NCI-H345 treated with DMSO at 0.1 percent for 48 hours (cell line): ENCODE data around the gene CRACR2A.

Experiments used
- DNase-seq: peaks from one replicate; lab custom pipeline; 2025; ENCODE audit not compliant: unreplicated experiment; lab: John Stamatoyannopoulos, UW

Gene CRACR2A

DNA sequence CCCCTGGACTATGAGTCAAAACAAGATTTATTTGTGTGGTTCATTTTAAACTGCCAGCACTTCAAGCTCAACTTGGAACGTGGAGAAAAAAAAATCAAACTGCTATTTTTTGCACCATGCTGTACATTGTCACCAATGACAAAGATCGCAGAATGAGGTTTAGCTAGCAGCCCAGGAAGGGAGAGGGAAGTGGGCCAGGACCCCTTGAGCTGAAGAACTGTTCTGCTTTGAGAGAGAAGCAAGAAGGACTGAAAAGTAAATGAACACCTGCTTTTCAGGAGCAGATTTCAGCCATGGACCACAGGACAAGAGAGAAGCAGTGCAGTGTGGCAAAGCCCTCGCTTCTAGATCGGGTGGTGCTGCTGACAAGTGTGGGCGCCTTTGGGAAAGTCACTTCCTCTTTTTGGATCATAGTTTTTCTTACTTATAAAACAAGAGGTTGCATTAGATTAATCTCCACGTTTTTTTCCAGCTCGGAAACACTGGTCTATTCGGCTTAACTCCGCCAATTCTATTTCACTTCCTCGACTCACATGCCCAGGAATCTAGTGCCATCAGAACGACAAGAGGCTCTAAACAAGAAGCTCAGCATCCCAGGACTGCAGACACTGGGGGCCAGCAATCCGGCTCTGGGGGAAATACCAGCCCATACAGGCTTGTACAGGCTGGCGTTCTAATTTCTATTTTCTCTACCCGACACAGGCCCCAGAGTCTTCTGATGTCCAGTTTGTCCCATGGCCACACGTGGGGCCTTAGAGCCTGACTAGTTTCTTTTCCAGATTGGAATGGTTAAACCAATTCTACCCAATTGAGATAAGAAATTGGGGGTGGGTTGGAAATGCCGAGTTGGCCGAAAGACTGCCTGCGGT lies 129.9 kb downstream of the CRACR2A start:
- DNase-seq, result no peak

GRCh38 chr12:3622021-3622821 lies 130.7 kb downstream of the CRACR2A start:
- DNase-seq, result no peak

DNA sequence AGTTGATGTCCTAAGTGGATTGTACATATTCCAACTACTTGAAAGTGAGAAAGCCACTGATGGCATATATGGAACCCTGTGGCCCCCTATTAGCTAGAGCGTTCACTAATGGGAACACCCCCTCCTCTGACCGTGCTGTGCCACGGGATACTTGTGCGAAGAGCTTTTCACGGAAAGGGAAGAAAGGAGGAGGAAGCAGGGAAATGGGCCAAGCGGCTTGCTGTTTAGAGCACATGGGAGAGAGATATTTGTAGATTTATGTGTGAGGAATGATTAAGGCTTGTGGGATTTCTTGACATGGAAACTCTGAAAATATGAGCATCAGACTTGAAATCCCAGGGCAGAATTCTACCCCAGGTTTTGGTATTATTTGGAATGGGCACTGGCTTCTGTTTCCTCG lies 132.1 kb downstream of the CRACR2A start:
- DNase-seq, result no peak

GRCh38 chr12:3617565-3617964 lies 135.3 kb downstream of the CRACR2A start:
- no peak for DNase-seq

GRCh38 chr12:3615862-3616261 lies 137.0 kb downstream of the CRACR2A start:
- DNase-seq, result no peak

GRCh38 chr12:3614806-3615466 lies 138.0 kb downstream of the CRACR2A start:
- no peak for DNase-seq

DNA sequence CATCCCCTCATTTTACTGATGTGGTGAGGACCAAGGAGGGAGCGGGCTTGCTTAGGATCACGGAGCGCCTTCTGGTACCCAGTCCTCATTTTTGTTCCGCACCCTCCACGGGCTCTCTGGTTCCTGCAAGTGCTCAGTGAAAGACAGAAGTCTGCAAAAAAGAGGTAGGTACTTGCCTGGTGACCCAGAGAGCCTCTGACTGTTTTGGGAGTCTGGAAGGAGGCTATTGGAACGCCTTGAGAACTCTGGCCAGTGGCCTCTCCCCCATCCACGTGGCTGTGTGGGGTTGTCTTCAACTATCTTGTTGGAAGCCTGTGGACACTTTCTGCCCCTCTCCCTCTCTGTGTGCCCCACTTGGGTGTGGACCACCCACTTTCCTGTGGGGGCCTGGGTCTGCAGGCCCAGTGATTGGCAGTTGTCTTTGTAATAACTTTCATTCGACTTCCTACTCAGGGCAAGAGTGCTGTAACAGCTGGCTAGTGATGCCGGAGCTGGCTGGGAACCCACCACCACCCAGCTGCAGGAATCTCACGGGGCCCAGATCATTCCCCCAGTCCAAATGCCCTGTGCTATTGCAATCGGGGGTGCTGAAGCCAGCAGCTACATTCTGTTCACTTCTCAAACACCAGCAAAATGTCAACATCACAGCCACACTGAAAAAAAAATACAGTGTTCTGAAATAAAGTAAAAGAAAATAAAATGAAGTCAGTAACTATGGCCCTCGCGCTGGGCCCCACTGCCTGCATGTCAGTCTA lies 139.1 kb downstream of the CRACR2A start:
- no peak for DNase-seq

DNA sequence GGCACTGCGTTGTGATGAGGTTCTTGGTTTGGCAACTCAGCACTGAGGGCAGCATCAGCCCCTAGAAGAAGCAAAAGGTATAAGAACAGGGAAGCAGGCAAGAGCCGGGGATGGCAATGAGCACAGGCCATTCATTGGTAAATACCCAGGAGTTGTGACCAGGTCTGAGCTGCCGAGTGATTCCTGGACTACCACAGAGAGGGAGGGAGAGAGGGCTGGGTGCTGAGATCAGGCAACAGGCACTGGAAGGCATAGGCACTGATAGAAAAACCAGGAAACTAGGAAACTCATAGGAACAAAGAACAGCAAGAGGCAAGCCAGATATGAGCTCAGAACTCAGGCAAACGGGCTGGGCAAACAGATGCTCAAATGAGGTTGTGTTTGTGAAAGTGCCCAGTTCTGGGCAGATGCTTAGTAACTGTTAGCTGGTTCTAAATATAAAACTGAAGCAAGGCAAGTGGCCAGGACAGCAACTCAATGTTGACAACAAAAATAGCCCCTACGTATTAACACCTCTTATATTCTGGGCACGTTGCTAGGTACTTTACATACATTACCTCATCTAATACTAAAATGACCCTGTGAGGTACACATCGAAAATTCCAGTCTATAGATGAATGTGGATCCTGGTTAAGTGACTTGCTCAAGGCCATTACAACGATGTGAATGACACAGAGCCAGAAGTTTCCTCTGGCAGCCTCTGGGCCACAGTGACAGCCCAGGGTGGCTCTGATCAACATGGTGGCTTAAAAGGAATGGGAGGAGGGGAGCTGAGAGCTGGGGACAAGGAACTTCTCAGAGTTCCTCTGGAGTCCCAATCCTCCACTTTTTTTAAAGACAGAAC lies 140.8 kb downstream of the CRACR2A start:
- DNase-seq, result no peak

- DNase-seq, result no peak
These were observed 145.1 kb downstream of the CRACR2A start for GRCh38 chr12:3607821-3608220.

DNA sequence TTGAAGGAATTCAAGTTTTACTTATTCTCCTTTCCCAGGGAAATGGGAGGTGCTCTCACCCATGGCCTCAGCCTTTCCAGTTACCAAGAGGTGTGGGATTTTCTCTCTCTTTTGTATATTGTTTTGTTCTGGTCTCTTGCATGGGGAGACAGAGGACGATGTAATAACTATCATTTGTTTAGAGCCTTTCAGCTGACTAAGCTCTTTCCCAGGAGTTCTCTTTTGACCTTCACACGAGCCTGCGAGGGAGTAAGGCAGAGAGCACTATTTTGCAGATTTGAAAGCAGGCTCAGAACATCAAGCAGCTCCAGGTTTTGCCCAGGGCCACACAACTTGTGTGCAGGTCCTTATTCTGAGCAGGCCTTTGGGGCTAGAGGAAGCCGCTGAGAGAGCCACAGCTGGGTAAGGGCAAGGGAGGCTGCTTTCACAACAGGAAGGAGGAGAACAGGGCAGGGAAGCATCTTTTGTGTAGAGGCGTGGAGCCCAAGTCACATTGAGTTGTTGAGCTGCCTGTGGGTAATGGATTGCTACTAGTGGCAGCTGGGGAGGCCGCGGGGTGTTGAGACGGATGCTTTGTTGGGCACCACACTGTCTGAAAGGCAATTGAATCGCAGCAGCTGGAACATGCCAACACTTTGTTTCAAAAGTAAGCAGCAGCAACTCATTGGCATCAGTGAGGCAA lies 145.7 kb downstream of the CRACR2A start:
- DNase-seq, result peak; percentile 65

DNA sequence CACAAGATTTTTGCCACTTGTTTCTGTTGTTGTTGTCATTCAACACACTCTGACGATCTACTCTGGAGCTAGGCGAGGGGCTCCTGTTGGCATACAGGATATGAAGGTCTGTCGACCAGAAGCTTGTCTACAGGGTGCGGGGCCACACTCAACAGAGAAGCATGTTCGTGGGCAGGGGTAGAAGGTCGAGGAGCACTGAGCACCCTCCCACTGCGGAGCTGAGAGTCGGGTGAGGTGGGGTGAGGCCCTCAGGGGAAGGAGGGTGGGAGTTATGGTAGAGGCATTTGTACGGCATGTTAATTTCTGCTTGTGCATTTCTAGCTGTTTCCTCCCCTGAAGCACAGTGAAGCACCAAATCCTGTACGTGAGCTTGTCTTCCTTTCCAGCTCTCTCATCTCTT lies 146.8 kb downstream of the CRACR2A start:
- DNase-seq, result no peak

GRCh38 chr12:3605692-3606091 lies 147.2 kb downstream of the CRACR2A start:
- DNase-seq, result no peak

- DNase-seq, result peak; percentile 86
These were observed 147.9 kb downstream of the CRACR2A start for GRCh38 chr12:3604748-3605586.

DNA sequence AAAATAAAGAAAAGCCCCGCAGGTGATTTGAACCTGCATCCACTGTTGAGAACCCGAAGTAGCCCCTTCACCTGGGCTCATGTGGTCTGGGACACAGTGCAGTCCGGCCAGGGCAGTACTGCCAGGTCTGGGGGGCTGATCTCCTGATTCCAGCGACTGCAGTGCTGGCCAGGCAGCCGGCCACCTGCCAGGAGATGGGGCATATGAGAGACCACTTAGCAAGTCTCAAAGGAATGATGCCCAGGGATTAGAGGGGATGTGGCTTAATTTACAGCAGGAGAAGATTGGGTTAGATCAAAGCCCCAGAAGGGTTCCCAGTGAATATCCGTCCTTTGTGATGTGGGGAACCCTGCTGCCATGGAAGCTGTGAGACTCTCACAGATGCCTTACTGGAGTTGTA lies 148.6 kb downstream of the CRACR2A start:
- no peak for DNase-seq

GRCh38 chr12:3603576-3603975 lies 149.3 kb downstream of the CRACR2A start:
- DNase-seq, result no peak

GRCh38 chr12:3602488-3602887 lies 150.4 kb downstream of the CRACR2A start:
- DNase-seq, result no peak

- DNase-seq, result no peak
These were observed 151.3 kb downstream of the CRACR2A start for GRCh38 chr12:3601461-3602150.

DNA sequence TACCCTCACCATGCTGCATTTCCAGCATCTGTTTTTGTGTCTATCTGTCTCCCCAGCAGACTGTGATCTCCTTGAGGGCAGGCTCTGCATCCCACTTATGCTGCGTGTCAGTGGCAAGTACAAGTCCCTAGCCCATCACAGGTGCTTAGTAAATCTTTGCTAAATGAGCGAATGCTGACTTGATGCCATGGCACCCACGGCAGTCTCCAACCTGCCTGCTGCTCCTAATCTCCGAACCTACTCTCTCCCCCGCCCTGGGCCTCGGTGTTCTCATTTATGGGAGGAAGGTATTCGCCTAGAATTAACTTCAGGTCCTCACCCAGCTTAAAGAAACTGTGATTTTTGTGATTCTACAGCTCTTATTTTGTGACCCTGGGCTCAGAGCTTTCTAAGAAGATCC lies 152.0 kb downstream of the CRACR2A start:
- DNase-seq, result no peak
